Activated CD4-positive, CD25-positive, alpha-beta regulatory T cell treated with anti-CD3 and anti-CD28 coated beads, Interleukin-2, amount 50 U/mL, for 72 hours (primary cell): Measurements from ENCODE around the gene CIROP.

Source experiments
- DNase-seq: peaks from one replicate; pipeline ENCODE4 v3.0.0; 2021

The CIROP gene

GRCh38 chr14:23066368-23066767 is 38.4 kb downstream of the CIROP start:
- no peak for DNase-seq

GRCh38 chr14:23063601-23064000 is 41.2 kb downstream of the CIROP start:
- no peak for DNase-seq

- DNase-seq: no peak
Measured at GRCh38 chr14:23062002-23062401, 42.8 kb downstream of the CIROP start.

GRCh38 chr14:23060536-23061260 is 44.1 kb downstream of the CIROP start:
- no peak for DNase-seq

- no peak for DNase-seq
Measured at GRCh38 chr14:23058654-23059504, 45.9 kb downstream of the CIROP start.

- peak; percentile 87 for DNase-seq
Measured at GRCh38 chr14:23057757-23058653, 46.8 kb downstream of the CIROP start.

GRCh38 chr14:23056956-23057756 is 47.6 kb downstream of the CIROP start, which contains the start of gene CDH24:
Gene CDH24 (minus strand): TSS chr14:23057520. CDS start chr14:23055733, 1,787 bp downstream.
- peak; percentile 62 for DNase-seq

GRCh38 chr14:23056145-23056955 is 48.4 kb downstream of the CIROP start:
- peak; percentile 61 for DNase-seq

- no peak for DNase-seq
Measured at GRCh38 chr14:23055621-23056144, 49.1 kb downstream of the CIROP start.

GRCh38 chr14:23055147-23055550 is 49.6 kb downstream of the CIROP start:
- no peak for DNase-seq

- DNase-seq: no peak
Measured at GRCh38 chr14:23054000-23054811, 50.6 kb downstream of the CIROP start.

GRCh38 chr14:23053426-23053825 is 51.4 kb downstream of the CIROP start:
- no peak for DNase-seq

GRCh38 chr14:23052671-23053070 is 52.1 kb downstream of the CIROP start:
- DNase-seq: no peak

- no peak for DNase-seq
Measured at GRCh38 chr14:23052182-23052623, 52.6 kb downstream of the CIROP start.

- no peak for DNase-seq
Measured at GRCh38 chr14:23051141-23052057, 53.4 kb downstream of the CIROP start.
